Small intestine (tissue), 7 donors: ENCODE measurements around the gene CARM1. TPM values are rescaled to one million over a fixed set of nuclear protein-coding genes. Genes with fewer than 3 reads are reported as not detected.

Experiments used
- DNase-seq, 2 donors: peaks; one replicate each; pipeline versions ENCODE4 v3.0.0 to v3.0.0-alpha.2; 2013
- FAIRE-seq: peaks from 2 replicates; lab custom pipeline; 2012; peaks lifted over from hg19 to GRCh38; lab: Jason Lieb, UNC
- H3K27ac ChIP-seq, 3 donors: one replicate each; pipeline ENCODE4 v1.5.1; 2013; ENCODE audit warnings: low read length in 2 of 3, mild to moderate bottlenecking in 2 of 3, control low read depth in 1 of 3, inconsistent platforms in 1 of 3, low read depth in 1 of 3, moderate library complexity in 1 of 3
- H3K27me3 ChIP-seq, 3 donors: one replicate each; pipeline ENCODE4 v1.6.1; 2013; ENCODE audit warnings: low read length in 3 of 3, inconsistent platforms in 1 of 3; ENCODE audit not compliant: control insufficient read depth in 3 of 3, insufficient read depth in 3 of 3
- H3K36me3 ChIP-seq, 3 donors: one replicate each; pipeline ENCODE4 v1.6.1; 2013; ENCODE audit warnings: low read length in 3 of 3, inconsistent platforms in 1 of 3, low read depth in 1 of 3, mild to moderate bottlenecking in 1 of 3, moderate library complexity in 1 of 3; ENCODE audit not compliant: control insufficient read depth in 3 of 3, insufficient read depth in 2 of 3
- H3K4me1 ChIP-seq, 3 donors: one replicate each; pipeline ENCODE4 v1.6.1; 2013; ENCODE audit warnings: low read length in 2 of 3, inconsistent platforms in 1 of 3, low read depth in 1 of 3, mild to moderate bottlenecking in 1 of 3, moderate library complexity in 1 of 3; ENCODE audit not compliant: control insufficient read depth in 3 of 3, insufficient read depth in 2 of 3
- H3K4me3 ChIP-seq, 3 donors: one replicate each; pipeline ENCODE4 v1.5.1; 2013; ENCODE audit warnings: low read length in 3 of 3, control low read depth in 1 of 3, inconsistent platforms in 1 of 3, low read depth in 1 of 3, mild to moderate bottlenecking in 1 of 3, moderate library complexity in 1 of 3
- H3K9me3 ChIP-seq, 2 donors: one replicate each; pipeline ENCODE4 v1.6.1; 2013; ENCODE audit warnings: low read depth in 1 of 2, low read length in 1 of 2; ENCODE audit not compliant: control insufficient read depth in 2 of 2, insufficient read depth in 1 of 2
- WGBS, 3 donors: extraction: QIAGEN DNeasy Blood & Tissue Kit; methylation state at CpG; one replicate each; pipeline ENCODE4 v1.1.7; 2013; 5-methylcytosine and 5-hydroxymethylcytosine counted together
- polyA plus RNA-seq, 4 donors: library from polyadenylated mRNA; stranded (reverse) in 3 of 4; unstranded in 1 of 4; fragments of 200-250 nt in 3 of 4; fragments of 120-200 nt in 1 of 4; gene quantifications; one replicate each; pipeline versions ENCODE4 v1.2.1 to v1.2.3, GENCODE V29; 2013
- donor health status: healthy with polysubstance abuse.
- donor health status: control.
- donor health status: control.
- donor health status: Bipolar disorder and iron deficiency.
- donor health status: healthy.

Gene CARM1
- polyA plus RNA-seq, 4 donors: 30.0 to 48.9 (median 37.0) TPM

- Histone ChIP-seq H3K4me3 (no peak overlapping the region), H3K27ac (no peak overlapping the region), H3K4me1 (no peaks in the 10 kb centered on the region), H3K27me3 (no peaks in the 10 kb centered on the region), H3K36me3 (peaks cover 15 to 94% (median 16%) of the 10 kb centered on the region in 3 donors), H3K9me3 (no peaks in the 10 kb centered on the region)
- DNase-seq (no peak), FAIRE-seq (no peak)
- WGBS, 3 donors: 87 to 91% (median 90%) methylated on average over 15 to 19 of the region's 19 CpGs
Observed at GRCh38 chr19:10915130-10916091, 44.1 kb downstream of the CARM1 start.

- H3K36me3 ChIP-seq: peaks cover 18 to 95% (median 19%) of the 10 kb centered on the region in 3 donors
- no peak for FAIRE-seq
- WGBS, 3 donors: 93 to 98% (median 94%) methylated on average over 6 of the region's 6 CpGs
Observed at GRCh38 chr19:10916602-10917001, 45.2 kb downstream of the CARM1 start.

GRCh38 chr19:10918359-10918758 lies 47.0 kb downstream of the CARM1 start:
- Histone ChIP-seq H3K27ac (no peak overlapping the region), H3K4me3 (no peak overlapping the region), H3K36me3 (peaks cover 16 to 95% (median 19%) of the 10 kb centered on the region in 3 donors), H3K4me1 (no peaks in the 10 kb centered on the region), H3K9me3 (no peaks in the 10 kb centered on the region), H3K27me3 (no peaks in the 10 kb centered on the region)
- 87 to 93% (median 92%) methylated on average over 11 of the region's 11 CpGs for WGBS, 3 donors
- DNase-seq (no peak), FAIRE-seq (no peak)

More at GRCh38 chr19:10916602-10917001, 45.2 kb downstream of the CARM1 start:
- H3K27me3 ChIP-seq: no peaks in the 10 kb centered on the region
- no peak overlapping the region for H3K27ac ChIP-seq
- no peaks in the 10 kb centered on the region for H3K4me1 ChIP-seq
- H3K4me3 ChIP-seq: no peak overlapping the region
- DNase-seq: no peak
- H3K9me3 ChIP-seq: no peaks in the 10 kb centered on the region

- DNase-seq: no peak
- no peak for FAIRE-seq
- no peaks in the 10 kb centered on the region for H3K27me3 ChIP-seq
- no peaks in the 10 kb centered on the region for H3K4me1 ChIP-seq
- 52 to 74% (median 63%) methylated on average over 26 of the region's 26 CpGs for WGBS, 3 donors
- H3K27ac ChIP-seq: no peak overlapping the region
- H3K4me3 ChIP-seq: no peak overlapping the region
- H3K36me3 ChIP-seq: peaks cover 16 to 97% (median 19%) of the 10 kb centered on the region in 3 donors
- no peaks in the 10 kb centered on the region for H3K9me3 ChIP-seq
Observed at GRCh38 chr19:10919352-10920287, 48.3 kb downstream of the CARM1 start.

GRCh38 chr19:10920288-10920655 lies 48.9 kb downstream of the CARM1 start:
- H3K4me3 ChIP-seq: no peak overlapping the region
- no peaks in the 10 kb centered on the region for H3K27me3 ChIP-seq
- DNase-seq: no peak
- WGBS, 3 donors: 93 to 96% (median 96%) methylated on average over 10 of the region's 10 CpGs
- no peak overlapping the region for H3K27ac ChIP-seq
- H3K36me3 ChIP-seq: peaks cover 16 to 97% (median 17%) of the 10 kb centered on the region in 3 donors
- no peak for FAIRE-seq
- H3K4me1 ChIP-seq: no peaks in the 10 kb centered on the region
- no peaks in the 10 kb centered on the region for H3K9me3 ChIP-seq

- H3K27me3 ChIP-seq: no peaks in the 10 kb centered on the region
- H3K4me3 ChIP-seq: no peak overlapping the region
- DNase-seq (no peak), FAIRE-seq (no peak)
- WGBS, 3 donors: 86 to 89% (median 87%) methylated on average over 15 to 16 of the region's 16 CpGs
- peaks cover 15 to 96% (median 16%) of the 10 kb centered on the region in 3 donors for H3K36me3 ChIP-seq
- H3K4me1 ChIP-seq: no peaks in the 10 kb centered on the region
- no peaks in the 10 kb centered on the region for H3K9me3 ChIP-seq
- no peak overlapping the region for H3K27ac ChIP-seq
Observed at GRCh38 chr19:10920781-10921180, 49.4 kb downstream of the CARM1 start.

GRCh38 chr19:10921199-10921909 lies 50.0 kb downstream of the CARM1 start:
- Histone ChIP-seq H3K27ac (no peak overlapping the region), H3K36me3 (peaks cover 14 to 92% (median 16%) of the 10 kb centered on the region in 3 donors), H3K9me3 (no peaks in the 10 kb centered on the region), H3K4me1 (no peaks in the 10 kb centered on the region), H3K4me3 (no peak overlapping the region), H3K27me3 (no peaks in the 10 kb centered on the region)
- FAIRE-seq (no peak), DNase-seq (no peak)
- WGBS, 3 donors: 90 to 95% (median 93%) methylated on average over 37 to 43 of the region's 43 CpGs
